Activated T-helper 1 cell treated with anti-CD3 and anti-CD28 coated beads, Interleukin-12 subunit alpha, Interleukin-12 subunit beta, Interleukin-2, Interleukin-4 antibody, amounts not matched to agents 30 ng/mL and 10 ng/mL and 1 ng/mL, durations not matched to agents 14 hours and 24 hours and 36 hours (primary cell): ENCODE results near the gene UBE3C. TPM values are rescaled to one million over a fixed set of nuclear protein-coding genes. Genes with fewer than 3 reads are reported as not detected.

Experiments
- DNase-seq: peaks from one replicate; pipeline ENCODE4 v3.0.0; 2021; ENCODE audit warnings: low spot score
- H3K27ac Mint-ChIP-seq: one replicate; pipeline ENCODE4 v1.8.0; 2021; ENCODE audit warnings: mild to moderate bottlenecking, mixed read lengths
- H3K27me3 Mint-ChIP-seq: one replicate; pipeline ENCODE4 v1.8.0; 2022; ENCODE audit warnings: mild to moderate bottlenecking, moderate library complexity, mixed read lengths; ENCODE audit not compliant: insufficient read depth
- H3K36me3 Mint-ChIP-seq: one replicate; pipeline ENCODE4 v1.8.0; 2021; ENCODE audit warnings: low read depth, mixed read lengths
- H3K4me1 Mint-ChIP-seq: one replicate; pipeline ENCODE4 v1.8.0; 2021; ENCODE audit warnings: low read depth, mixed read lengths
- H3K4me3 Mint-ChIP-seq: one replicate; pipeline ENCODE4 v1.8.0; 2021; ENCODE audit warnings: mild to moderate bottlenecking, moderate library complexity, mixed read lengths
- H3K9me3 Mint-ChIP-seq: one replicate; pipeline ENCODE4 v1.8.0; 2021; ENCODE audit warnings: mixed read lengths
- intact Hi-C: fragments of 100-400 bp; cut with micrococcal nuclease; formaldehyde crosslinking; loops from one replicate; pipeline ENCODE4 v1.15.1; 2024
- total RNA-seq: library from RNA; stranded (reverse); gene quantifications from 2 replicates; pipeline ENCODE4 v1.2.3, GENCODE V29; 2022

The UBE3C gene
- total RNA-seq, 1 donor from 2014 or later: 91.5 TPM

GRCh38 chr7:157263156-157263555, 124.4 kb downstream of the UBE3C start:
- H3K27me3 Mint-ChIP-seq: no peaks in the 10 kb centered on the region
- H3K36me3 Mint-ChIP-seq: peaks cover 35% of the 10 kb centered on the region
- intact Hi-C loops: no loop called here
- no peaks in the 10 kb centered on the region for H3K9me3 Mint-ChIP-seq
- DNase-seq: no peak
- no peaks in the 10 kb centered on the region for H3K4me1 Mint-ChIP-seq
- no peak overlapping the region for H3K27ac Mint-ChIP-seq
- H3K4me3 Mint-ChIP-seq: no peak overlapping the region

GRCh38 chr7:157265051-157265450, 126.3 kb downstream of the UBE3C start:
- Mint-ChIP-seq H3K4me1 (no peaks in the 10 kb centered on the region), H3K9me3 (no peaks in the 10 kb centered on the region), H3K4me3 (no peak overlapping the region), H3K36me3 (peaks cover 42% of the 10 kb centered on the region), H3K27me3 (no peaks in the 10 kb centered on the region), H3K27ac (no peak overlapping the region)
- DNase-seq: no peak
- intact Hi-C loops: no loop called here

- no peak for DNase-seq
- H3K36me3 Mint-ChIP-seq: peaks cover 34% of the 10 kb centered on the region
- no peaks in the 10 kb centered on the region for H3K9me3 Mint-ChIP-seq
- no peaks in the 10 kb centered on the region for H3K4me1 Mint-ChIP-seq
- H3K27me3 Mint-ChIP-seq: no peaks in the 10 kb centered on the region
- no peak overlapping the region for H3K27ac Mint-ChIP-seq
- no peak overlapping the region for H3K4me3 Mint-ChIP-seq
- intact Hi-C loops: no loop called here
Observed at GRCh38 chr7:157266272-157266671, 127.5 kb downstream of the UBE3C start.

- Mint-ChIP-seq H3K36me3 (peaks cover 34% of the 10 kb centered on the region), H3K27ac (no peak overlapping the region), H3K9me3 (no peaks in the 10 kb centered on the region), H3K4me1 (peaks cover 5% of the 10 kb centered on the region), H3K27me3 (no peaks in the 10 kb centered on the region), H3K4me3 (no peak overlapping the region)
- DNase-seq: no peak
- intact Hi-C loops: no loop called here
Observed at GRCh38 chr7:157267516-157267915, 128.8 kb downstream of the UBE3C start.

- Mint-ChIP-seq H3K36me3 (peaks cover 33% of the 10 kb centered on the region), H3K4me1 (peaks cover 5% of the 10 kb centered on the region), H3K27ac (no peak overlapping the region), H3K9me3 (no peaks in the 10 kb centered on the region), H3K27me3 (no peaks in the 10 kb centered on the region), H3K4me3 (no peak overlapping the region)
- intact Hi-C loops: no loop called here
- DNase-seq: no peak
Observed at GRCh38 chr7:157267956-157268355, 129.2 kb downstream of the UBE3C start.

GRCh38 chr7:157268540-157268939, 129.8 kb downstream of the UBE3C start:
- intact Hi-C loops: no loop called here
- H3K27ac Mint-ChIP-seq: no peak overlapping the region
- DNase-seq: no peak
- peaks cover 31% of the 10 kb centered on the region for H3K36me3 Mint-ChIP-seq
- H3K27me3 Mint-ChIP-seq: no peaks in the 10 kb centered on the region
- H3K4me1 Mint-ChIP-seq: peaks cover 5% of the 10 kb centered on the region
- H3K9me3 Mint-ChIP-seq: no peaks in the 10 kb centered on the region
- no peak overlapping the region for H3K4me3 Mint-ChIP-seq

GRCh38 chr7:157269341-157270059, 130.8 kb downstream of the UBE3C start:
- Mint-ChIP-seq H3K4me1 (peaks cover 5% of the 10 kb centered on the region), H3K4me3 (no peak overlapping the region), H3K36me3 (peaks cover 27% of the 10 kb centered on the region), H3K9me3 (no peaks in the 10 kb centered on the region), H3K27me3 (no peaks in the 10 kb centered on the region), H3K27ac (no peak overlapping the region)
- no peak for DNase-seq
- intact Hi-C loops: no loop called here

- Mint-ChIP-seq H3K27ac (no peak overlapping the region), H3K4me1 (peaks cover 5% of the 10 kb centered on the region), H3K9me3 (no peaks in the 10 kb centered on the region), H3K36me3 (peaks cover 25% of the 10 kb centered on the region), H3K4me3 (no peak overlapping the region), H3K27me3 (no peaks in the 10 kb centered on the region)
- no peak for DNase-seq
- intact Hi-C loops: no loop called here
Observed at GRCh38 chr7:157270060-157270444, 131.3 kb downstream of the UBE3C start.

GRCh38 chr7:157271315-157271990, 132.7 kb downstream of the UBE3C start:
- no peak overlapping the region for H3K4me3 Mint-ChIP-seq
- H3K4me1 Mint-ChIP-seq: peaks cover 6% of the 10 kb centered on the region
- H3K27ac Mint-ChIP-seq: peak overlapping the region; percentile 40
- H3K9me3 Mint-ChIP-seq: no peaks in the 10 kb centered on the region
- peaks cover 17% of the 10 kb centered on the region for H3K36me3 Mint-ChIP-seq
- intact Hi-C loops: no loop called here
- DNase-seq: no peak
- no peaks in the 10 kb centered on the region for H3K27me3 Mint-ChIP-seq

GRCh38 chr7:157271991-157272324, 133.2 kb downstream of the UBE3C start:
- Mint-ChIP-seq H3K4me1 (peaks cover 11% of the 10 kb centered on the region), H3K9me3 (no peaks in the 10 kb centered on the region), H3K36me3 (peaks cover 17% of the 10 kb centered on the region), H3K4me3 (no peak overlapping the region), H3K27me3 (no peaks in the 10 kb centered on the region), H3K27ac (peak overlapping the region; percentile 40)
- no peak for DNase-seq
- intact Hi-C loops: loop anchor here (2.0 kb wide), 2 partner anchors 31 to 65 kb away; partner anchors contain the start of gene DNAJB6

- intact Hi-C loops: loop anchor here (2.0 kb wide), 2 partner anchors 30 to 64 kb away; partner anchors contain the start of gene DNAJB6
- Mint-ChIP-seq H3K9me3 (no peaks in the 10 kb centered on the region), H3K4me1 (peaks cover 18% of the 10 kb centered on the region), H3K4me3 (no peak overlapping the region), H3K36me3 (peaks cover 17% of the 10 kb centered on the region), H3K27me3 (no peaks in the 10 kb centered on the region), H3K27ac (no peak overlapping the region)
- no peak for DNase-seq
Observed at GRCh38 chr7:157272351-157273207, 133.9 kb downstream of the UBE3C start.

- no peaks in the 10 kb centered on the region for H3K9me3 Mint-ChIP-seq
- intact Hi-C loops: loop anchor here (2.0 kb wide), 2 partner anchors 29 to 63 kb away; partner anchors contain the start of gene DNAJB6
- H3K4me1 Mint-ChIP-seq: peaks cover 18% of the 10 kb centered on the region
- DNase-seq: peak; percentile 36
- no peak overlapping the region for H3K4me3 Mint-ChIP-seq
- H3K27me3 Mint-ChIP-seq: peaks cover 2% of the 10 kb centered on the region
- H3K27ac Mint-ChIP-seq: no peak overlapping the region
- H3K36me3 Mint-ChIP-seq: peaks cover 12% of the 10 kb centered on the region
Observed at GRCh38 chr7:157273208-157274093, 134.7 kb downstream of the UBE3C start.
